ENCODE data around the gene UBQLN1. TPM values are rescaled to one million over a fixed set of nuclear protein-coding genes. Genes with fewer than 3 reads are reported as not detected.

Gene UBQLN1
- total RNA-seq, 1 donor from 2014 or later = 133 TPM

GRCh38 chr9:83625178-83625577, 82.6 kb downstream of the UBQLN1 start:
- H3K27me3 ChIP-seq (ENCODE audit: control insufficient read depth, insufficient read depth, low read length) = no peaks in the 10 kb centered on the region
- TF ChIP-seq CTCF (IDR thresholded peaks at IDR 0.05; ENCODE audit: insufficient read depth, low read length, poor library complexity, severe bottlenecking) = no peak
- H3K4me3 ChIP-seq (ENCODE audit: low read depth, low read length) = no peak overlapping the region
- no peak for DNase-seq (ENCODE audit: low read depth)
- H3K36me3 ChIP-seq (ENCODE audit: control insufficient read depth, insufficient read depth, low read length) = peaks cover 4% of the 10 kb centered on the region

GRCh38 chr9:83623679-83624076, 84.1 kb downstream of the UBQLN1 start:
- Histone ChIP-seq H3K27me3 (ENCODE audit: control insufficient read depth, insufficient read depth, low read length) (no peaks in the 10 kb centered on the region), H3K4me3 (ENCODE audit: low read depth, low read length) (peak overlapping the region; percentile 84), H3K36me3 (ENCODE audit: control insufficient read depth, insufficient read depth, low read length) (peaks cover 4% of the 10 kb centered on the region)
- DNase-seq (ENCODE audit: low read depth) = no peak
- no peak for TF ChIP-seq CTCF (IDR thresholded peaks at IDR 0.05; ENCODE audit: insufficient read depth, low read length, poor library complexity, severe bottlenecking)

- Histone ChIP-seq H3K27me3 (ENCODE audit: control insufficient read depth, insufficient read depth, low read length) (no peaks in the 10 kb centered on the region), H3K4me3 (ENCODE audit: low read depth, low read length) (peak within 1 kb of the TSS; percentile 84), H3K36me3 (ENCODE audit: control insufficient read depth, insufficient read depth, low read length) (peaks cover 4% of the 10 kb centered on the region)
- no peak for TF ChIP-seq CTCF (IDR thresholded peaks at IDR 0.05; ENCODE audit: insufficient read depth, low read length, poor library complexity, severe bottlenecking)
- DNase-seq (ENCODE audit: low read depth) = no peak
Observed at GRCh38 chr9:83622939-83623678, 84.6 kb downstream of the UBQLN1 start, which contains the start of gene IDNK. Gene IDNK (plus strand): TSS chr9:83623143. CDS start chr9:83623172, 29 bp downstream.

GRCh38 chr9:83622433-83622938, 85.3 kb downstream of the UBQLN1 start:
- H3K36me3 ChIP-seq (ENCODE audit: control insufficient read depth, insufficient read depth, low read length) = peaks cover 2% of the 10 kb centered on the region
- DNase-seq (ENCODE audit: low read depth) = no peak
- TF ChIP-seq CTCF (IDR thresholded peaks at IDR 0.05; ENCODE audit: insufficient read depth, low read length, poor library complexity, severe bottlenecking) = no peak
- H3K4me3 ChIP-seq (ENCODE audit: low read depth, low read length) = peak overlapping the region; percentile 84
- no peaks in the 10 kb centered on the region for H3K27me3 ChIP-seq (ENCODE audit: control insufficient read depth, insufficient read depth, low read length)

- Histone ChIP-seq H3K4me3 (ENCODE audit: low read depth, low read length) (no peak overlapping the region), H3K36me3 (ENCODE audit: control insufficient read depth, insufficient read depth, low read length) (no peaks in the 10 kb centered on the region), H3K27me3 (ENCODE audit: control insufficient read depth, insufficient read depth, low read length) (no peaks in the 10 kb centered on the region)
- TF ChIP-seq CTCF (IDR thresholded peaks at IDR 0.05; ENCODE audit: insufficient read depth, low read length, poor library complexity, severe bottlenecking) = peak; percentile 80
- DNase-seq (ENCODE audit: low read depth) = peak; percentile 28
Observed at GRCh38 chr9:83620841-83621636, 86.7 kb downstream of the UBQLN1 start.
